IPS DF 4.7 (cell line): ENCODE data around the gene CSH2.
A peak's percentile ranks its signal among the peaks of the same experiment; 100 is the strongest.
"Not testable (repeated sequence)": the region's sequence is repeated elsewhere in the genome, so short reads cannot be mapped to it uniquely, and the experiment has no call there.

Experiments used
- DNase-seq: peaks from one replicate; pipeline ENCODE4 v3.0.0-alpha.2; 2013; ENCODE audit warnings: low spot score; ENCODE audit errors: extremely low read depth

CSH2 gene

DNA sequence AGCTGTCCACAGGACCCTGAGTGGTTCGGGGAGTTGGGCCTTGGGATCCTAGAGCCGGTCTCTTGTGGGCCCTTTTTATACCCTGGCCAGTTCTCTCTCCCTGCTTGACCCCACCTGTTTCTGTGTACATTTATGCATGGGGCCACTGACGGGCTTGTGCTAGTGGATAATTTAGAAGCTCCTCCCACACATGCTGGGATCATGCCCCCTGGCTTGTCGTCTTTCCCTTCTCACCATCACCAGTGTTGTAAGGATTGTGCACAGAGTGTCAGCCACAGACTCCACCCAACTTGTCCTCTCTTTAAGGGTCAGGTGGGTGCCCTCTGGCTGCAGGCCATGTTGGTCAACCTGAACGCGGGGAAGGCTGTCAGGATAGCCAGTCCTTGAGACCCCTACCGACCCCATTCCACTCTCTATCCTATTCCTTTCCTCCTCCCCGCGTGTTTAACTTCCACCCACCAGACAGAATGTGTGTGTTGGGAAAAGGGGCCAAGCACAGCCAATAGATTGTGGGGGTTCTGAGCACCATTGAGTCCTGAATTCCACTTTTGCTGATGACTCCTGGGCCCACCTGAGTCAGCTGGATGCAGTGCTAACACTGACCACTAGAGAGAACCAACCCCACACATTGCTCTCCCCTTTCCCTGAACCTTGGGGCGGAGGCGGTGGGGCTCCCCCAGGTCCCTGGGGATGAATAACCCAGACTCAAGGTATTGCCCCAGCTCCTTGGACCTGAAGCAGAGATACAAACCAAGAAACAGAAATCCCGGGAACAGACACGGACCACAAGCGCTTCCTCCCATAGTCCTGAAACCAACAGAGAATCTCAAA, 23.3 kb upstream of the CSH2 start, which contains the start of gene CSH1:
TSS of gene CSH1 (minus strand) at position 51 of the 831 bp plus-strand sequence. CDS start 63 bp downstream, outside the sequence.
- not testable (repeated sequence) for DNase-seq

DNA sequence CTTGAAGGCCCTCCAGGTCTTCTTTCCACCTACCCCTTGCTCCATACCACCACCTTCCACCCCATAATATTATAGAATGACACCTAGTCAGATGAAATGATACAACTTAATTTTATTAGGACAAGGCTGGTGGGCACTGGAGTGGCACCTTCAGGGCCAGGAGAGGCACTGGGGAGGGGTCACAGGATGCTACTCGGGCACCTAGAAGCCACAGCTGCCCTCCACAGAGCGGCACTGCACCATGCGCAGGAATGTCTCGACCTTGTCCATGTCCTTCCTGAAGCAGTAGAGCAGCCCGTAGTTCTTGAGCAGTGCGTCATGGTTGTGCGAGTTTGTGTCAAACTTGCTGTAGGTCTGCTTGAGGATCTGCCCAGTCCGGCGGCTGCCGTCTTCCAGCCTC, 21.3 kb upstream of the CSH2 start:
- not testable (repeated sequence) for DNase-seq

DNA sequence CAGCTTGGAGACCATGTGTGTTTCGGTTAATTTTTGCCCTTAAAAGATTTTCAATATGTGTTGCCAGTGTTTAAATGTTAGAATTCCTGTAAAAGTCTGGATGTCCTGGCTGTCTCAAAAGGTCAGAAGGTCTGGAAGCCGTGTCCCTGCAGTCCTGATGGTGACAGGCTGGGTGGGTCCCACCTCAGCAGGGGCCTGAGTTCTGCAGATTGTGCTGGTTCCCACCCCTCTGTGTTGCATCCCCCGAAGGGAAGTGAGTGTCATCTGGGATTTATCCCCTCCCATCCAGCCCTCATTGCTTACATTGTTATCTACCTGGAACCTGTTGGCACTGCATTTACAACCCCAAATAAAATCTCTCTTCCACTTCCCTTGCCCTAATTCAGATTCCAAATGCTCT, 20.5 kb upstream of the CSH2 start:
- DNase-seq: not testable (repeated sequence)

GRCh38 chr17:63892316-63893037, 19.0 kb upstream of the CSH2 start:
- not testable (repeated sequence) for DNase-seq

GRCh38 chr17:63889026-63889848, 15.8 kb upstream of the CSH2 start:
- not testable (repeated sequence) for DNase-seq

GRCh38 chr17:63885119-63885518, 11.6 kb upstream of the CSH2 start:
- DNase-seq: not testable (repeated sequence)

- DNase-seq: not testable (repeated sequence)
Observed at GRCh38 chr17:63882626-63883126, 9.2 kb upstream of the CSH2 start.

DNA sequence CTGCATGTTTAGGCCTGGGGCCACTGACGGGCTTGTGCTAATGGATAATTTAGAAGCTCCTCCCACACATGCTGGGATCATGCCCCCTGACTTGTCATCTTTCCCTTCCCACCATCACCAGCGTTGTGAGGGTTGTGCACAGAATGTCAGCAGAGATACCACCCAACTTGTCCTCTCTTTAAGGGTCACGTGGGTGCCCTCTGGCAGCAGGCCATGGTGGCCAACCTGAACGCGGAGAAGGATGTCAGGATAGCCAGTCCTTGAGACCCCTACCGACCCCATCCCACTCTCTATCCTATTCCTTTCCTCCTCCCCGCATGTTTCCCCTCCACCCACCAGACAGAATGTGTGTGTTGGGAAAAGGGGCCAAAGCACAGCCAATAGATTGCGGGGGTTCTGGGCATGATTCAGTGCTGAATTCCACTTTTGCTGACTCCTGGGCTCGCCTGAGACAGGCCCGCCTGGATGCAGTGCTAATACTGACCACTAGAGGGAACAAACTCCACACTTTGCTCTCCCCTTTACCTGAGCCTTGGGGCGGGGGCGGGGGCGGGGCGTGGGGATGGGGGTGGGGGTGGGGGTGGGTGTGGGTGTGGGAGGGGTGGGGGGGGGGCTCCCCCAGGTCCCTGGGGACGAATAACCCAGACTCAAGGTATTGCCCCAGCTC, 8.6 kb upstream of the CSH2 start, which contains the start of gene GH2:
TSS of gene GH2 (minus strand) at position 10 of the 667 bp plus-strand sequence. CDS start 143 bp downstream, outside the sequence.
- peak; percentile 56 for DNase-seq

- DNase-seq: not testable (repeated sequence)
Observed at GRCh38 chr17:63881337-63881736, 7.9 kb upstream of the CSH2 start.

GRCh38 chr17:63880706-63881105, 7.2 kb upstream of the CSH2 start:
- DNase-seq: no peak

DNA sequence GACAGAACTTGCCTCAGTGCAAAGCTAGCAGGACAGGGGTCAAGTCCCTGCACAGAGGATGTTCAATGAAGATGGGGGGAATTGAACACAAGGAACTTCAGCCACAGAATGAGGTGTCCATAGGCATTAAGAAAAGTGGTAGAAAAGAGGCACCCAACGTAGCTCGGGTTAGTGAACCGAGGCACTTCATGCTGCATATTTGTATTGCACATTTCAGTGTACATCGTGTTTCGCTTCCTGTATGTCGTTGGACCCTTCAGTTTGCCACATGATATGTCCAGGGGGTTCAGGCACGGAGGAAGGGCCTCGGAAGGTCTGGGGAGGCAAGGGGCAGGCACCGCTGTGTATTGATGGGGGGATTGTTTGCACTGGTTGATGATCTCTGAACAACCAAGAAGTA, 4.9 kb upstream of the CSH2 start:
- DNase-seq: not testable (repeated sequence)

- DNase-seq: not testable (repeated sequence)
Observed at GRCh38 chr17:63874693-63875092, 1.2 kb upstream of the CSH2 start.

- DNase-seq: not testable (repeated sequence)
Observed at GRCh38 chr17:63874061-63874626, 667 bp upstream of the CSH2 start.

GRCh38 chr17:63871646-63872365, 1.7 kb downstream of the CSH2 start:
- not testable (repeated sequence) for DNase-seq

DNA sequence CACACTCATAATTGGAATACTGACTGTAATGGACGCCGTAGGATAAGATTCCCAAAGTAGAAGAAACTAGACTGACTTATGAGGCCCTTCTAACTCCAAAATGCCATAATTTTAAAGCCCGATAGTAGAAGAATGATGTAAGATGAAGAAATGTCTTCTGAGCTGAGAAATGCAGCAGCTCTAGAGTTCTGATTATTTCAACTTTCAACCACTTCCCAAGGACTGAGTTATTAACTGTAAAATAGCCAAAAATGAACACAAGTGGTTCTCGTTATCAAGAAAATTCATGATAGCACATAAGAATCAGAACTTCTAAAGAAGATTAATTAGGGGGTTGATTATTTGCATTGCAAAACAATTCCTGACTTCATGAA, 3.2 kb downstream of the CSH2 start:
- DNase-seq: not testable (repeated sequence)

- not testable (repeated sequence) for DNase-seq
Observed at GRCh38 chr17:63869491-63870291, 3.8 kb downstream of the CSH2 start.

- DNase-seq: not testable (repeated sequence)
Observed at GRCh38 chr17:63866625-63867024, 6.9 kb downstream of the CSH2 start.

- no peak for DNase-seq
Observed at GRCh38 chr17:63859257-63859656, 14.2 kb downstream of the CSH2 start.

- not testable (repeated sequence) for DNase-seq
Observed at GRCh38 chr17:63856425-63856824, 17.1 kb downstream of the CSH2 start.
